HG02852 (cell line): ENCODE results near the gene FAM168A.

Experiments used
- ATAC-seq: cut with Tn5 transposase; IDR thresholded peaks from one replicate; pipeline ENCODE4 v1.9.1; 2021; ENCODE audit warnings: mild to moderate bottlenecking, moderate library complexity; ENCODE audit not compliant: unreplicated experiment

Gene FAM168A, protein sequence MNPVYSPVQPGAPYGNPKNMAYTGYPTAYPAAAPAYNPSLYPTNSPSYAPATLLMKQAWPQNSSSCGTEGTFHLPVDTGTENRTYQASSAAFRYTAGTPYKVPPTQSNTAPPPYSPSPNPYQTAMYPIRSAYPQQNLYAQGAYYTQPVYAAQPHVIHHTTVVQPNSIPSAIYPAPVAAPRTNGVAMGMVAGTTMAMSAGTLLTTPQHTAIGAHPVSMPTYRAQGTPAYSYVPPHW

DNA sequence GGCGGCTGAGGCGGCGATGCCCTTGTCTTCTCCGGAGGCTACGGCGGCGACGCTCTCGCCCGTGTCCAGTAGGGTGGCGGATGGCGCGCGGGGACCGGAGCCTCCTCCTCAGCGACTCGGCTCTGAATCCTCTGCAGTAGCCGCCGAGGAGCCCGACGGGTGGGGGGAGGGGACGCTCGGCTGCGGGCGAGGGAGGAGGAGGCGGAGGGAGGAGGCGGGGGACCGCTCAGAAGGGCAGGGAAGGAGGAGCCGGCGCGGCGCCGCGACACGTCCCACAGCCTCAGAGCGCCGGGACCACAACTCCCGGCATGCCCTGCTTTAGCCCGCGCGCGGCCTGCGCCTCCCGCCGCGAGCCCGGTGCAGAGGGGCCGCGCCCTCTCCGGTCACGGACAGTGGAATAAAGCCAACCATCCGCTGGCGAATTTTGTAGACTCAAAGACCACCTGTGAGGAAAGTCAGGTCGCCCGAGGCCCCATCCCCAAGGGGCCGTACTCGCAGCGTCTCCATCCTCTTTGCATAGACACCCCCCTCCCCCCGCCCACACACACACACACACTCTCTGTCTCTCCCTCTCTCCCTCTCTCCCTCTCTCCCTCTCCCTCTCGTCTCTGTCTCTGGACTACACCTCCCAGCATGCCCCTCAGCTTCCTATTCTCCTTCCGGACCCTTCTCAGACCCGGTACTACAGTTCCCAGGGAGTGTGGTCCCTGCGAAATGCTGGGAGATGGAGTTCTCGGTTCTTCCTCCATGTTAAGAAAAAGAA, at the start of gene FAM168A:
Gene FAM168A (minus strand): TSS at position 157 of the 763 bp plus-strand sequence. CDS start 129,638 bp downstream, outside the sequence.
- ATAC-seq: peak; percentile 90

DNA sequence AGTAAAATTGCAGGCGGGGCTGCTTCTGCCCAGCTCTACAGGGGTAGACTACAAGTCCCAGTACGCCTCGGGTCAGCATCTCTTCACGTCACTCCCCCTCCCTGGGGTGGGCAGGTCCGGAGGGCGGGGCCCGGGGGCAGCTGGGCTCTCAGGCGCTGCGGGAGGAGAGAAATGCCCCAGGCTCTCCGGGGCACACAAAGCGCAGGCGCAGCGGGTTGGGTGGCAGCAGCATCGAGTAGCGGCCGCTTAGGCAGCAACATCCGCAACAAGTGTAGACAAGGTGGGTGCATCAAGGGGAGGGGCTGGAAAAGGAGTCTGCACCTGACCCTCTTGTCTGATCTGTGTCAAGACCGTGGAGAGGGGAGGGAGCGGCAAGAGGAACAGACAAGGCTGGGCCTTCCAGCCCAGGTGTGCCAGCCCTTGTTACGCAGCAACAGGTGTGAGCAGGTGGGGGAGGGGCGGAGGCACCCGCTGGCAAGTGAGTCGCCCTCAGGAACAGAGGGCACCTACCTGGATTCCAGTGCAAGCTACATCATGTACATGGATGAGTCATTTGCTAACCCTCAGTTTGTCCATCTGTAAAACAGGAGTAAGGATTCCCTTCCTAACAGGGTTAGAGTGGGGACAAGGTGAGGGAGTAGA, 49.7 kb upstream of the FAM168A start:
- ATAC-seq: peak; percentile 74

DNA sequence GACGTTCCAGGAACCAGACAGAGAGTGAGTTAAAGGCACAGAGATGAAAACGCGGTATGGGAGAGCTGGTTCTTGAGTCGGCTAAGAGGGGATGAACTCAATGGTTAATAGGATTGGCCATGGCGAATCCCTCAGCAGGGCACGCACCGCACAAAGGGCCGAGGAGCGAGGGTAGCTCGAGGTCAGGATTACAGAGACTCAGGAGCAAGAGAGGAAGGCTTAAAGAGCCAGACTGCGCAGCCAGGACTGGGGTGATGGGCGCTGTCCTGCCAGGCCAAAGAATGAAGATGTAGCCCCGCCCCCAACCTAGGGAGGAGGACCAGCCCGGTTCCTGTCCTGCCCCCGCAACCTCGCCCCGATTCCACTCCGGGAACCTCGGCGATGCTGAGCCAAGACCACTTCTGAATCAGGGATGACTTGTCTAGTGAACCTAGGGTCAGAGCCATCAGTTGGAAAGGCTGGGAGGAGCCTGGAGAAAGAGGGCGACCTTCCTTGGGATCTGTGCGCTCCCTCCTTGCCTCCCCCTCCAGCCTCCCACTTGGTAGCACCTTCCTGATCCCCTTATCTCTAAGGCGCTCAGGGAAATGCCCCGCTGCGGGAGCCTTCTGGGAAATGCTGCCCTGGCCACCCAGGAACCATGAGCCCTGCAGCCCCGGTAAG, 48.2 kb upstream of the FAM168A start, which contains the start of gene PLEKHB1:
Gene PLEKHB1 (plus strand): TSS at position 610 of the 660 bp plus-strand sequence. CDS start 28 bp downstream, at position 638.
- ATAC-seq: no peak

DNA sequence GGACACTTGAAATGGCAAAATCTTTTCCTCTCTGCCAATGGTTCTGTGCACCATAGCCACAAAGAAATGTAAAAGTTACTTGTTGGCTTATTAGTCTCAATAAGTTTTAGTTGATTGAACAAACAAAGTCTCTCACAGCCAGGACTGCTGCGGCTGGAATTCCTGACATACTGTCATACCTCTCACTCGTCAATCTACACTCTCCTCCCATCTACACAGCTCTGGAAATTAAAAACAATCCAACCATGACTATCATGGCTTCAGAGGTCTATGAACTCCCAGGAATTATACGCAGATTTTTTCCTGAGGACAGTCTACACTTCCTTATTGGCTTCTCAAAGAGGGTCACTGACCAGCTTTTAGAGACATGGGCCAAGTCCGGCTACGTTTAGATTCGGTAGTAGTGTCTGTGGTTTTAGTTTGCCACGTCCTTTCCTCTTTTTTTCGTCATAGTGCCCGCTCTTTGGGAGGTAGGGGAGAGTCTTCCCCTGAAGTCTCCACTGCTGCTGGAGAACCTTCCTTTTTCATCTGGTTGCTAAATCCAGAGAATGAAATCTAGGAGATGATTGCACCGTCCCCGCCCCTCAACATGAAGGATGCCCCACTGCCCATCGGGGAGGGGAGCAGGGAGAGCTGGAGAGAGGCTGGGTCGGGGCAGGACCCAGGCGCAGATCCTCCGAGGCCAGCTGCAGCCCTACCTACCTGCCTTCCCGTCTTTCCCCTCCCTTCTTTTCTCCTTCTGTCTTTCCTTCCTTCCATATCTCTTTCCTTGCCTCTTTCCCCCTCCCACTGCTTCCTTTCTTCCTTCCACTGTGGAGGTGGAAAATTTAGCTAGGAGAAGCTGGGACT, 47.4 kb upstream of the FAM168A start:
- ATAC-seq: no peak

DNA sequence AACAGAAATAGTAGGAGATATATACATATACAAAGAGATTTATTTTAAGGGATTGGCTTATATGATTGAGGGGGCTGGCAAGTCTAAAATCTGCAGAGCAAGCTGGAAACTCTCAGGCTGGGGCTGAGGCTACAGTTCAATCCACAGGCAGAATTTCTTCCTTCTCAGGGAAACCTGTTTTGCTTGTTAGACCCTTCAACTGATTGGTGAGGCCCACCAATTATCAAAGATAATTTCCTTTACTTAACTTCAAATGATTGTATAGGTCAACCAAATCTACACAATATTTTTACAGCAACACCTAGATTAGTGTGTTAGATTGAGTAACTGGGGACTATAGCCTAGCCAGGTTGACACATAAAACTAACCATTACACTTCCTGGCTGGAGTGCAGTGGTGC, 43.8 kb upstream of the FAM168A start:
- no peak for ATAC-seq

DNA sequence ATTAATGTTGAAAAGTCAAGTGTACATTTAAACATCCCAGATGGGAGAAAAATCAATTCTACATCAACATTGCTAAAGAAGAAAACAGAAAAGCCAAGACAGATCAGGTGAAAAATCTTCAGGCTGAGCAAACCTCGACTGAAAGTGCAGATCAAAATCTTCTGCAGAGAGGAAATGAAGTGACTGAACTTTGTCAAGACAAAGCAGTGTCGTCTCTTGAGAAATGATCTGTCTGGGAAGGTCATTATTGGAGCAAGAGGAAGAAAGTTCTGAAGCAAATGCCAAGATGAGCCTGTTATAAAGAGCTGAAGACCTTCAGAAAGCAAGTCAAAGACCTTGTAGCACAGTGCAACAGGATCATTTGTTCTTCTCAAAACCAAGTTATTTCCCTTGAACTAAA, 42.7 kb upstream of the FAM168A start:
- ATAC-seq: no peak

DNA sequence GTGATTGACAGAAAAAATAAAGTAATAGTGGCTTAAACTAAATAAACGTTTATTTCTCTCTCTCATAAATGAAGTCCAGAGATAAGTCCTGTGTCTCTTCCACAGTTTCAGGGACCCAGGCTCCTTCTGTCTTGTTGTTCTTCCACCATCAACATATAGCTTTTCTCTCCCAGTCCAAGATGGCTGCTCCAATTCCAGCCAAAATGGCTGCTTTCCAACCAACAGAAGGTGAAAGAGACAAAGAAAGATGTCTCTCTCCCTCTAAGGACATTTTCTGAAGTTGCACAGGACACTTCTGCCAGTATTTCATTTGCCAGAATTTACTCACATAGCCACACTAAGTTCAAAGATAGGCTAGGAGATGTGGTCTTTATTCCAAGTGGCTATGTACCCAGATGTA, 39.1 kb upstream of the FAM168A start:
- no peak for ATAC-seq

DNA sequence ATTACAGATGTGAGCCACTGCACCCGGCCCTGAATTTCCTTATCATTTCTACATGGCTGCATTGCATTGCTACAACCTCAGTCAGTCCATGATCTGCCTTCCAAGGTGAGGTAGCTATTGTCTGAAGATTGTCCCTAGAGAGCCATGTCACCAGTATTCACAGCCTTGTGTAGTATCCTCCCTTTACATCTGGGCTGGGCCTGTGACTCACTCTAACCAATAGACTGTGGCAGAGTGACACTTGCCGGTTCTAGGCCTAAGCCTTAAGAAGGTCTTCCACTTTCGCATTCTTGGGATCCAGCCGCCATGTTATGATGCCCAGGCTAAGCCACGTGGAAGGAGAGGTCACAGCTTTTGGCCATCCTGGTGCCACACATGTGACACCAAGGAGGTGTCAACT, 38.3 kb upstream of the FAM168A start:
- ATAC-seq: no peak

DNA sequence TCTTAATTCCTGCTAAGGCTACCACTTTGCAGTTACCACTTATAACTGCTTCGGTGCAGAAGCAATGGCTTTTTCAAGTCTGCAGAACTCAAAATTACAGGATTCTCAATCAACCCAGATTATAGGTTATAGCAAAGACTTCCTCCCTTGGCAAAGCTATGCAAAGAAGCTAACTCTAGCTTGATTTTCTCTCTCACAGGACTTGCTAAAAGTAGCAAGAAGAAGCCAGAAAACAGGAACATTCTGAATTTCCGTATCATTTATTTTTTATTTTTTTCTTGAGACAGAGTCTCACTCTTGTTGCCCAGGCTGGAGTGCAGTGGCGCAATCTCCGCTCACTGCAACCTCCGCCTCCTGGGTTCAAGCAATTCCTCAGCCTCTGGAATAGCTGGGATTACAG, 37.8 kb upstream of the FAM168A start:
- ATAC-seq: no peak

DNA sequence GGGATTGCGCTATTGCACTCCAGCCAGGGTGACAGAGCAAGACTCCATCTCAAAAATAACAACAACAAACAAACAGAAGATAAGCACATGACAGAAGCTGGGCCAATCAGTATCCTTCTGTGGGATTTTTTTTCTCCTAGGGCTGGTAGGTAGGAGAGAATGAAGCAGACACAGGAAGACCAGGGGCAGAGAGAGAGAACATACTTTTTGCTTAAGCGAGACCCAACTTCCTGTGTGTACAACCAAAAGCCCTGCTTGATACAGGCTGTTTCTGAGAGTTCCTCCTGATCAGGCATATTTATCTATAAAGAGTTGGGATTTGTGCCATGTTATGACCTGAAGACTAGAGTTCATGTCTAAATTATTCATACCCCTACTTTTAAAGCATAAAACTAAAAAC, 36.1 kb upstream of the FAM168A start:
- ATAC-seq: no peak

DNA sequence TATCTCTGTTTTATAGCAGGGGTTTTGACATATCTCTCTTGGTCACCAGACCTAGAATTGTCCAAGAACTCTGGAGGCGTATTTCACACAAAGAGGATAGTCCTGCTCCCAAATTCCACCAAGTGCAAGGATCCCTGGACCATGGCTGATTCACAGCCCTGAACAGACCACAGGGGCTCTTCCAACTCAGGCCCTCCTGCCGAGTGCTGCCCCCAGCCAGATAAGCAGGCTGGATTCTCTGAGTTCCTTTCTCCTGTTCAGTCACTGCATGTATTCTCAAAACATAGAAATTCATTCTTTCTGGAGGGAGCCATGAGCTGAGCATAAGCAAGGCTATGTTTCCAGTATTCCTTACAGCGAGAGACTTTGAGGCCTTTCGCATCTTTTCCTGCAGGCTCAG, 35.1 kb upstream of the FAM168A start:
- ATAC-seq: no peak

DNA sequence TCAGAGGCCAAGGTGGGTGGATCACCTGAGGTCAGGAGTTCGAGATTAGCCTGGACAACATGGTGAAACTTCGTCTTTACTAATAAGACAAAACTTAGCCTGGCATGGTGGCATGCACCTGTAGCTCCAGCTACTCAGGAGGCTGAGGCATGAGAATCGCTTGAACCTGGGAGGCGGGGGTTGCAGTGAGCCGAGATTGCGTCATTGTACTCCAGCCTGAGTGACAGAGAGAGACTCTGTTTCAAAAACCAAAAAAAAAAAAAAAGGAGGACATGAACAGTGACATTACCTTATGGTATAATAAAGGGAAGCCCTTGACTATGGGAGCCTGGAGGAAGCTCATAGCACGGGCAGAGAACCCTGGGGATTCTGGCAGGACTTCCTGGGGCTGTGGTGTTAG, 32.0 kb upstream of the FAM168A start:
- no peak for ATAC-seq

DNA sequence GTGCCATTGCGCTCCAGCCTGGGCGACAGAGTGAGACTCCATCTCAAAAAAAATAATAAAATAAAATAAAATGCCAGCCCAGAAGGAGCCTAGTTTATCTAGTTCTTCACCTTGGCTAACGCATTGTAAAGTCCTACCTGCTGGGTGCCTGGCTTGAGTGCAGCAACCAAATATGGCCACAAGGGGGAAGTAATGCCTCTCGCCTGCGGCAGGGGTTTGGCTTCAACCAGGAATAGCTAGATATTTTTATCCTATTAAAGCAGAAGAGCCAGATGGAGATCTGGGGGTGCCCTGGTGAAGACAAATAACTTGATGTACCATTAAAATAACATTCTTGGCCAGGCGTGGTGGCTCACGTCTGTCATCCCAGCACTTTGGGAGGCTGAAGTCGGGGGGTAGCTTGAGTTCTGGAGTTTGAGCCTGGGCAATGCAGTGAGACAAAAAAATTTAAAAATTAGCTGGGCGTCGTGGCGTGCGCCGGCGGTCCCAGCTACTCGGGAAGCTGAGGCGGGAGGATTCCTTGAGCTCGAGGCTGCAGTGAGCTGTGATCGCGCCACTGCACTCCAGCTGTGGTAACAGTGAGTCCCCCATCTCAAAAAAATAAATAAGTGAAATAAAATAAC, 27.9 kb upstream of the FAM168A start:
- no peak for ATAC-seq

DNA sequence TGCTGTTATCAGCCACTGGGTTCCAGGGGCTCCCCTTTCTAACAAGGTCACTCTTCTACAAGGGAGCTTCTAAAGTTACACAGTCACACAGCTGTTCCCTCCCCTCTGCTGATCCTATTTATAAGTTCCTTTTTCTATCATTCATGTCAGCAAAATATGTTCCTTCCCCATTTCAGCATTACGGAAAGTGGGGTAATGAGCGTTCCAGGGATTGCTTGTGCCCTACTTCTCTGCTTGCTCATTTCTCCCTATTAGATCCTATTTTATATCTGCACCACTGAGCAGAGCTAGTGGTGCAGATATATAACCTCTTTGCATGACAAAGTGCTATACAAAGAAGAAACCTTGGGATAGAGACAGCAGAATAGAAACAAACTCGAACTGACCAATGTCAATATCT, 25.8 kb upstream of the FAM168A start:
- ATAC-seq: no peak

DNA sequence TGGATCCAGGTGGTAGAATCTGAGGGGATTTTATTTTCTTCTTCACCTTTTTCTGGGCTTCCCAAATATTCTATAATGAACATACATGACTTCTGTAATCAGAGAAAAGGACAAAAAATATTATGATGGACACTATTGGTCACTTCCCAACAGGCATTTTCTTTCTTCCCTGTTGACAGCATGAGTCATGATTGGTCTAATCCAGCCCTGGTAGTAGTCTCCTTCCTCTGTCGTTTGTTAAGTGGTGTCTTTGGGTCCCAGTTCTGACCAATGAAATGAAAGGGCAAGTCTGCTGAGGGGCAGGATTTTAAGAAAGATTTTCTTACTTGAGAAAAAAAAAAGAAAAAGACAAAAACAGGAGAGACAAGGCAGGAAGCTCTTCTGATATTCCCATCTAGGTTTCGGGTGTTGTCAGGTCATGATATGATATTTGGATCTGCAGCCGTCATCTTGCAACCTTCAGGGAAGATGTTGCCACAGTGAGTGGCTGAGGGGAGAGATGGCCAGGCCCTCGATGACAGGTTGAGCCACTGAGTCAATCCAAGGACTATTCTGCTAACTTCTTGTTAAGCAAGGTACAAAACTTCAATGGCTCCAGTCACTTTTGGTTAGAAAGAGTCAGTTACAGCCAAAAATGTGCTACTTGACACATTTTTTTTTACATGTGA, 25.1 kb upstream of the FAM168A start:
- ATAC-seq: no peak

DNA sequence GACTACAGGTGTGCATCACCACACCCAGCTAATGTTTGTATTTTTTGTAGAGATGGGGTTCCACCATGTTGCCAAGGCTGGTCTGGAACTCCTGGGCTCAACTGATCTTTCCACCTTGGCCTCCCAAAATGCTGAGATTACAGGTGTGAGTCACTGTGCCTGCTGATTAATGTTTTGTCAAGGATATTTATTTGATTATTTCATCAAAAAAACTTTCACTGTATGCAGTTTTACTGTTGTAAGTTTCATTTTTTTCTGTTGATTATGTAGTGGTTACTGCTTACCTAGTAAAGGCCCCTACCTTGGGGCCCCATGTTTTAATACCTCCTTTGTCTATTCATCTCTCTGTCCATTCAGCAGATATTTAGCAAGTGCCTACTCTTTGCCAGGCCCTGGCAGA, 16.7 kb upstream of the FAM168A start:
- ATAC-seq: no peak

DNA sequence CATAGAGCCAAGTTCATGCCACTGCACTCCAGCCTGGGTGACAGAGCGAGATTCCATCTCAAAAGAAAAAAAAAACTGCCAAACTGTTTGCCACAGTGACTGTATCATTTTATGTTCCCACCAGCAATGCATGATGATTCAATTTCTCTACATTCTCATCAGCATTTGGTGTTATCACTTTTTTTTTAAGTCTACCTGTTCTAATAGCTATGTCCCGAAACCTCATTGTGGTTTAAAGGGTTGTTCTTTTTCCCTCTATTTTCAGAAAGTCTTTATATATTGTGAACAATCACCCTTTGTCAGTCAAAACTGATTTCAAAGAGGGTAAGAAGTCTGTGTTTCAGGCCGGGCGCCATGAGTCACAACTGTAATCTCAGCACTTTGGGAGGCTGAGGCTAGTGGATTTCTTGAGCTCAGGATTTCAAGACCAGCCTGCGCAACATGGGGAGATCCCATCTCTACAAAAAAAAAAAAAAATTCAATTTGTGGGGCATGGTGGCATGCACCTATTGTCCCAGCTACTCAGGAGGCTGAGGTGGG, 14.8 kb upstream of the FAM168A start:
- ATAC-seq: no peak

DNA sequence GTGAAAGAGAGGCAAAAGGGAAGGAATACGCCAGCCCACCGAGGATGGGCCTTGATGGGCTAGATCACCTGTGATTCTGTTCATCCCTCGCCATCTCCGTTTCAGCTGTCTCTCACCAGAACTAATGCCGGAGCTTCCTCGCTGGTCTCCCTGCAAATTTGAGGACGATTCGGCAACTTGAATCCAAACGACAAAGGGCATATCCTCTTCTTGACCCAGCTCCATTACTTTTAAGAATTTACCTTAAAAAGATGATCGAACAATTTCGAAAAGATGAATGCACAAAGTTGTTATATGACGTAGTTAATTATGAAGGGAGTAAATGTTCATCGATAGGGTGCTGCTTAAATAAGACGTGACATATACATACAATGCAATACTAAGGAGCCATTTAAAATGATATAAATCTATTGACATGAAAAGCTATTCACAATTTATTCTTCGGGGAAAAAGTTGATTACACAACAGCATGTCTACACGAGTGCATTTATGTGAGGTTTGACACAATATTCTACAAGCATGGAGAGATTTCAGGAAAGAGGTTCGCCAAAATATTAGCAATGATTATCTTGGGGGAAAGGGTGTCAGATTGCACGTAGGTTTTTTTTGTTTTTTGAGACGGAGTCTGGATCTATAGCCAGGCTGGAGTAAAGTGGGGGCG, 937 bp upstream of the FAM168A start:
- peak; percentile 19 for ATAC-seq
